Heart right ventricle (tissue), 16 donors: ENCODE data around the gene CLTCL1. TPM values are rescaled to one million over a fixed set of nuclear protein-coding genes. Genes with fewer than 3 reads are reported as not detected.

Source experiments
- ATAC-seq, 8 donors: fragments of 200-7000 bp; cut with Tn5 transposase; one replicate each; pipeline ENCODE4 v1.9.1; 2020; ENCODE audit warnings: mild to moderate bottlenecking in 8 of 8, moderate library complexity in 8 of 8, moderate number of reproducible peaks in 1 of 8
- DNase-seq, 2 donors: peaks; one replicate each; pipeline ENCODE4 v3.0.0-alpha.2; 2020
- H3K27ac ChIP-seq, 10 donors: fragments of 200-600 bp; sonication (generic) in 2 of 10; one replicate each; pipeline versions ENCODE4 v1.5.0 to v1.8.0; 2020 to 2022; ENCODE audit warnings: mild to moderate bottlenecking in 3 of 10
- H3K27me3 ChIP-seq, 7 donors: fragments of 200-600 bp; one replicate each; pipeline ENCODE4 v1.8.0; 2021 to 2022; ENCODE audit warnings: mild to moderate bottlenecking in 2 of 7
- H3K36me3 ChIP-seq, 9 donors: fragments of 200-600 bp; sonication (generic) in 1 of 9; one replicate each; pipeline versions ENCODE4 v1.5.0 to v1.8.0; 2020 to 2022; ENCODE audit warnings: mild to moderate bottlenecking in 2 of 9
- H3K4me1 ChIP-seq, 9 donors: fragments of 200-600 bp; sonication (generic) in 1 of 9; one replicate each; pipeline versions ENCODE4 v1.5.0 to v1.8.0; 2020 to 2022; ENCODE audit warnings: mild to moderate bottlenecking in 4 of 9
- H3K4me3 ChIP-seq, 10 donors: fragments of 200-600 bp; sonication (generic) in 2 of 10; one replicate each; pipeline versions ENCODE4 v1.5.0 to v1.8.0; 2020 to 2022; ENCODE audit warnings: mild to moderate bottlenecking in 7 of 10, moderate library complexity in 2 of 10
- H3K9me3 ChIP-seq, 11 donors: fragments of 200-600 bp in 10 of 11; sonication (generic) in 2 of 11; one replicate each; pipeline versions ENCODE4 v1.5.0 to v1.8.0; 2013 to 2022; ENCODE audit warnings: mild to moderate bottlenecking in 2 of 11, control low read depth in 1 of 11, moderate library complexity in 1 of 11
- CTCF ChIP-seq, 9 donors: fragments of 200-600 bp; sonication (generic) in 2 of 9; IDR thresholded peaks; one replicate each; pipeline versions ENCODE4 v1.5.0 to v1.8.0; 2021 to 2022; ENCODE audit warnings: antibody characterized with exemption in 9 of 9, mild to moderate bottlenecking in 5 of 9, moderate library complexity in 1 of 9
- WGBS, 2 donors: extraction: QIAGEN DNeasy Blood & Tissue Kit; methylation state at CpG; one replicate each; pipeline ENCODE4 v1.1.7; 2013; ENCODE audit warnings: inconsistent platforms in 1 of 2; 5-methylcytosine and 5-hydroxymethylcytosine counted together
- intact Hi-C, 10 donors: fragments of 100-400 bp; cut with DNase I; formaldehyde crosslinking; loops; one replicate each; pipeline versions ENCODE4 v1.11.1 to v1.14.2; 2022
- polyA plus RNA-seq, 2 donors: library from polyadenylated mRNA; stranded (reverse); fragments of 200-250 nt; gene quantifications; one replicate each; pipeline ENCODE4 v1.2.3, GENCODE V29; 2013
- total RNA-seq, 10 donors: library from RNA; stranded (reverse); fragmentation: NEBNext Ultra II Directional in 3 of 10; extraction: Animal tissue kit (Norgen Biotek cat#: 25700) in 3 of 10; gene quantifications; one replicate each; pipeline versions ENCODE4 v1.2.1 to v1.2.4, GENCODE V29; 2021 to 2023
- donor health status: Arrhythmogenic right ventricular cardiomyopathy.
- donor health status: ischemic (EF 13 %, LVEDD 7.1; RV severe dilation, severe dysfunction).
- donor health status: healthy with polysubstance abuse.
- donor health status: DM: no; HTN: yes; CAD: no.
- donor health status: DM: no; HTN: no; CAD: no.
- donor health status: ischemic (EF 25% LVEDD 6.9; RV normal size, moderate dysfunction).
- donor health status: ischemic (EF 25% LVEDD 5.7; RV mildly dilated, moderate dysfunction).
- donor health status: healthy.
- donor health status: DM: yes; HTN: yes; CAD: no.
- donor health status: Ischemic cardiomyopathy.
- donor health status: ischemic (EF 35%, LVEDD 5.7; RV mildly dilated, moderate dysfunction).
- donor health status: nonischemic (EF 11% LVEDD 7.7; RV severe dilation, severe dysfunction).
- donor health status: DM: yes; HTN: yes; CAD: no.
- donor health status: PGD.
- donor health status: ischemic (EF 29% LVEDD 5.4; RV normal size, mild dysfunction).
- donor health status: nonischemic (EF 23%, LVEDD 6.1; RV moderate dilation, normal function).

CLTCL1 gene
- total and polyA plus RNA-seq, 12 donors, result 5.4 to 21.9 (median 13.1) TPM

- Histone ChIP-seq H3K27me3 (peaks cover 29 to 52% (median 44%) of the 10 kb centered on the region in 7 donors), H3K27ac (peak overlapping the region in 1 of 10 donors; percentile 30), H3K9me3 (peaks cover 0 to 4% (median 0%) of the 10 kb centered on the region in 11 donors), H3K4me1 (peaks cover 15 to 49% (median 44%) of the 10 kb centered on the region in 9 donors), H3K4me3 (peak overlapping the region in 9 of 10 donors; percentile 16 to 47 (median 32)), H3K36me3 (no peaks in the 10 kb centered on the region)
- DNase-seq (no peak), ATAC-seq (no peak)
- intact Hi-C loops, result no loop called here
- no peak for TF ChIP-seq CTCF (IDR thresholded peaks at IDR 0.05)
- WGBS, 2 donors, result 4 to 6% methylated on average over 58 of the region's 58 CpGs
These were observed 122.2 kb downstream of the CLTCL1 start for GRCh38 chr22:19169002-19169946.

- no peak overlapping the region for H3K27ac ChIP-seq
- DNase-seq, result no peak
- peaks cover 29 to 59% (median 48%) of the 10 kb centered on the region in 7 donors for H3K27me3 ChIP-seq
- WGBS, 2 donors, result 72 to 76% methylated on average over 17 of the region's 17 CpGs
- H3K36me3 ChIP-seq, result no peaks in the 10 kb centered on the region
- peaks cover 0 to 6% (median 0%) of the 10 kb centered on the region in 11 donors for H3K9me3 ChIP-seq
- no peak overlapping the region for H3K4me3 ChIP-seq
- peaks cover 15 to 40% (median 34%) of the 10 kb centered on the region in 9 donors for H3K4me1 ChIP-seq
- intact Hi-C loops, result no loop called here
- TF ChIP-seq CTCF (IDR thresholded peaks at IDR 0.05), result no peak
- no peak for ATAC-seq
These were observed 123.2 kb downstream of the CLTCL1 start for GRCh38 chr22:19168088-19168890.

GRCh38 chr22:19167106-19167869 lies 124.2 kb downstream of the CLTCL1 start:
- H3K27ac ChIP-seq, result no peak overlapping the region
- ATAC-seq (no peak), DNase-seq (no peak)
- intact Hi-C loops, result no loop called here
- no peaks in the 10 kb centered on the region for H3K36me3 ChIP-seq
- peaks cover 0 to 6% (median 0%) of the 10 kb centered on the region in 11 donors for H3K9me3 ChIP-seq
- TF ChIP-seq CTCF (IDR thresholded peaks at IDR 0.05), result no peak
- peaks cover 9 to 30% (median 24%) of the 10 kb centered on the region in 9 donors for H3K4me1 ChIP-seq
- peaks cover 29 to 59% (median 50%) of the 10 kb centered on the region in 7 donors for H3K27me3 ChIP-seq
- 71 to 79% methylated on average over 13 of the region's 13 CpGs for WGBS, 2 donors
- no peak overlapping the region for H3K4me3 ChIP-seq
